ENCODE data around the gene GRK6.

- TF ChIP-seq KHSRP (IDR thresholded peaks at IDR 0.05) (no peak), ZBTB40 (IDR thresholded peaks at IDR 0.05) (no peak), ZBTB40 (CRISPR knock-in tag; IDR thresholded peaks at IDR 0.05) (no peak), SP2 (IDR thresholded peaks at IDR 0.05; ENCODE audit: extremely low read depth, low read depth, low read length, poor library complexity, severe bottlenecking) (no peak), CTCF (IDR thresholded peaks at IDR 0.05 in 2 of 3, conservative IDR thresholded peaks at IDR 0.05 in 1 of 3; ENCODE audit: insufficient read depth in 2 of 3, low read depth in 1 of 3, low read length in 3 of 3) (no peak), ZBTB2 (IDR thresholded peaks at IDR 0.05) (no peak), MYC (IDR thresholded peaks at IDR 0.05; ENCODE audit: low read depth, low read length) (no peak), MYC (CRISPR knock-in tag; IDR thresholded peaks at IDR 0.05; ENCODE audit: borderline replicate concordance, low read depth) (no peak), XRCC5 (IDR thresholded peaks at IDR 0.05; ENCODE audit: low read depth, low read length) (no peak), MNT (conservative IDR thresholded peaks at IDR 0.05) (no peak), TRIM24 (IDR thresholded peaks at IDR 0.05) (no peak), CBX1 (IDR thresholded peaks at IDR 0.05; ENCODE audit: low read depth) (no peak), ZNF551 (CRISPR knock-in tag; IDR thresholded peaks at IDR 0.05) (no peak), MBD2 (IDR thresholded peaks at IDR 0.05; ENCODE audit: borderline replicate concordance, low read depth) (no peak)
Measured at GRCh38 chr5:177397875-177398390, 28.5 kb upstream of the GRK6 start.

All from K562 (cell line).